Measurements from ENCODE around the gene ADPRS. TPM values are rescaled to one million over a fixed set of nuclear protein-coding genes. Genes with fewer than 3 reads are reported as not detected.

Gene ADPRS
- total RNA-seq, 1 experiment from 2014 or later: 83.0 TPM

DNA sequence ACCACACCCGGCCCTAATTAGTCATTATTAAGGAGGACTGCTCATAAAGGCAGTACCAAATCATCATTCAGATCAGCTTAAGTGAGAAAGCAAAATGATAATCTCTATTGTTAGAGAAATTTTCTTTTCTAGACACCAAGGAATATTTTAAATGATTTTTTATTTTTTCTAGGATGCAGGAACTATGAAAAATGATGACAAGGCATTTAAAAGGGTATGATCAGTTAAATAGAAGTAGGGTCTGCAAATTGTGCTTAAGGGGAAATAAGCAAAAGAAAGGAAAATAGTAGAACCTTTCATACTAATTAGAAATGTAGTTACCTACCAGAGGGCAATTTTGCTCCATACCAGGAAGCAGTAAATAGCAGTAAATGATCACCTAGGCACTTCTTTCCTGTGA, 26.4 kb upstream of the ADPRS start:
- ATAC-seq (no peak), DNase-seq (no peak)
- intact Hi-C loops (cut with micrococcal nuclease): no loop called here
- no peak overlapping the region for H3K4me3 ChIP-seq (ENCODE audit: low read length)
- H3K27ac ChIP-seq (ENCODE audit: low read length): no peak overlapping the region
- no peaks in the 10 kb centered on the region for H3F3A ChIP-seq (ENCODE audit: low read length, unreplicated experiment)
- no peaks in the 10 kb centered on the region for H3K4me1 ChIP-seq (ENCODE audit: insufficient read depth, low read length)
- ChIA-PET CTCF (no interaction called here), POLR2A (ENCODE audit: unreplicated experiment) (no interaction called here)
- H4K20me1 ChIP-seq (ENCODE audit: low read length): no peaks in the 10 kb centered on the region
- no peak overlapping the region for H2AFZ ChIP-seq (ENCODE audit: low read length)
- no peaks in the 10 kb centered on the region for H3K9me3 ChIP-seq (ENCODE audit: low read length)
- H3K79me2 ChIP-seq (ENCODE audit: low read length): no peaks in the 10 kb centered on the region
- no peaks in the 10 kb centered on the region for H3K9me2 ChIP-seq (replicated peaks; ENCODE audit: low read length)
- H3K36me3 ChIP-seq (ENCODE audit: low read depth, low read length): no peaks in the 10 kb centered on the region
- H3K27me3 ChIP-seq (ENCODE audit: low read length): no peaks in the 10 kb centered on the region
- no peak overlapping the region for H3K4me2 ChIP-seq (ENCODE audit: low read length)
- H3K9ac ChIP-seq (ENCODE audit: low read length): no peak overlapping the region
- no TSS peak for BruUV-seq (replicated peaks)
- TF ChIP-seq, protein P1, sequence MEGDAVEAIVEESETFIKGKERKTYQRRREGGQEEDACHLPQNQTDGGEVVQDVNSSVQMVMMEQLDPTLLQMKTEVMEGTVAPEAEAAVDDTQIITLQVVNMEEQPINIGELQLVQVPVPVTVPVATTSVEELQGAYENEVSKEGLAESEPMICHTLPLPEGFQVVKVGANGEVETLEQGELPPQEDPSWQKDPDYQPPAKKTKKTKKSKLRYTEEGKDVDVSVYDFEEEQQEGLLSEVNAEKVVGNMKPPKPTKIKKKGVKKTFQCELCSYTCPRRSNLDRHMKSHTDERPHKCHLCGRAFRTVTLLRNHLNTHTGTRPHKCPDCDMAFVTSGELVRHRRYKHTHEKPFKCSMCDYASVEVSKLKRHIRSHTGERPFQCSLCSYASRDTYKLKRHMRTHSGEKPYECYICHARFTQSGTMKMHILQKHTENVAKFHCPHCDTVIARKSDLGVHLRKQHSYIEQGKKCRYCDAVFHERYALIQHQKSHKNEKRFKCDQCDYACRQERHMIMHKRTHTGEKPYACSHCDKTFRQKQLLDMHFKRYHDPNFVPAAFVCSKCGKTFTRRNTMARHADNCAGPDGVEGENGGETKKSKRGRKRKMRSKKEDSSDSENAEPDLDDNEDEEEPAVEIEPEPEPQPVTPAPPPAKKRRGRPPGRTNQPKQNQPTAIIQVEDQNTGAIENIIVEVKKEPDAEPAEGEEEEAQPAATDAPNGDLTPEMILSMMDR (conservative IDR thresholded peaks at IDR 0.05; ENCODE audit: low read depth, low read length): no peak
- no peak for TF ChIP-seq EZH2 (IDR thresholded peaks at IDR 0.05; ENCODE audit: low read length, unreplicated experiment)
- TF ChIP-seq EZH2phosphoT487 (IDR thresholded peaks at IDR 0.05; ENCODE audit: borderline replicate concordance, low read length): no peak

DNA sequence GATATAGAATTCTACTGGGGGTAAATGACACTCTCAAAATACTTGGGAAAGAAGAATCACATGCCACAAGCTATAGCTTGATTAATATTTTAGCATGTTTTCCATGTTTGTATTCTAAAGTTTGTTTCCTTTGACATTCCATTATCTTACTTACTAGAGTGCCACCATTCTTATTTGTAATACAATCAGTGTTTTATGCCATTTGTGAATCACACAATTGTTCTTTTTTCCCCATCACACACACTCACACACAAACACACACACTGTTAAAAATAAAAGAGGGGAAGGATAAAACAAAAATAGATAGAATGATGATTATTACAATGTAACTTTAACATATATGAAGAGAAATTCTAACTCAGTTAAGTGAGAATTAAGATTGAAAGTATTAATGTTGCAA, 20.8 kb upstream of the ADPRS start:
- Histone ChIP-seq H3K27ac (ENCODE audit: low read length) (no peak overlapping the region), H4K20me1 (ENCODE audit: low read length) (no peaks in the 10 kb centered on the region), H3K36me3 (ENCODE audit: low read depth, low read length) (no peaks in the 10 kb centered on the region), H3K9ac (ENCODE audit: low read length) (no peak overlapping the region), H3K4me3 (ENCODE audit: low read length) (no peak overlapping the region), H3F3A (ENCODE audit: low read length, unreplicated experiment) (no peaks in the 10 kb centered on the region), H3K79me2 (ENCODE audit: low read length) (no peaks in the 10 kb centered on the region), H3K9me3 (ENCODE audit: low read length) (no peaks in the 10 kb centered on the region), H3K4me2 (ENCODE audit: low read length) (no peak overlapping the region), H3K4me1 (ENCODE audit: insufficient read depth, low read length) (no peaks in the 10 kb centered on the region), H3K27me3 (ENCODE audit: low read length) (no peaks in the 10 kb centered on the region), H3K9me2 (replicated peaks; ENCODE audit: low read length) (no peaks in the 10 kb centered on the region), H2AFZ (ENCODE audit: low read length) (no peak overlapping the region)
- intact Hi-C loops (cut with micrococcal nuclease): no loop called here
- ChIA-PET CTCF (no interaction called here), POLR2A (ENCODE audit: unreplicated experiment) (no interaction called here)
- BruUV-seq (replicated peaks): no TSS peak
- TF ChIP-seq, protein P1 (conservative IDR thresholded peaks at IDR 0.05; ENCODE audit: low read depth, low read length): no peak
- TF ChIP-seq EZH2 (IDR thresholded peaks at IDR 0.05; ENCODE audit: low read length, unreplicated experiment): no peak
- no peak for TF ChIP-seq EZH2phosphoT487 (IDR thresholded peaks at IDR 0.05; ENCODE audit: borderline replicate concordance, low read length)
- ATAC-seq: no peak
- no peak for DNase-seq

GRCh38 chr1:36068866-36069265, 19.8 kb upstream of the ADPRS start:
- no peak overlapping the region for H3K4me3 ChIP-seq (ENCODE audit: low read length)
- no peak overlapping the region for H3K9ac ChIP-seq (ENCODE audit: low read length)
- H3K9me3 ChIP-seq (ENCODE audit: low read length): no peaks in the 10 kb centered on the region
- ChIA-PET CTCF (no interaction called here), POLR2A (ENCODE audit: unreplicated experiment) (no interaction called here)
- H2AFZ ChIP-seq (ENCODE audit: low read length): no peak overlapping the region
- H3K79me2 ChIP-seq (ENCODE audit: low read length): no peaks in the 10 kb centered on the region
- no peaks in the 10 kb centered on the region for H3K4me1 ChIP-seq (ENCODE audit: insufficient read depth, low read length)
- no peaks in the 10 kb centered on the region for H3K27me3 ChIP-seq (ENCODE audit: low read length)
- peak; percentile 29 for DNase-seq
- no peak overlapping the region for H3K4me2 ChIP-seq (ENCODE audit: low read length)
- no peak for ATAC-seq
- no peak overlapping the region for H3K27ac ChIP-seq (ENCODE audit: low read length)
- no peaks in the 10 kb centered on the region for H4K20me1 ChIP-seq (ENCODE audit: low read length)
- H3F3A ChIP-seq (ENCODE audit: low read length, unreplicated experiment): no peaks in the 10 kb centered on the region
- BruUV-seq (replicated peaks): no TSS peak
- no peaks in the 10 kb centered on the region for H3K9me2 ChIP-seq (replicated peaks; ENCODE audit: low read length)
- TF ChIP-seq, protein P1 (conservative IDR thresholded peaks at IDR 0.05; ENCODE audit: low read depth, low read length): no peak
- TF ChIP-seq EZH2 (IDR thresholded peaks at IDR 0.05; ENCODE audit: low read length, unreplicated experiment) (no peak), EZH2phosphoT487 (IDR thresholded peaks at IDR 0.05; ENCODE audit: borderline replicate concordance, low read length) (no peak)
- intact Hi-C loops (cut with micrococcal nuclease): no loop called here
- no peaks in the 10 kb centered on the region for H3K36me3 ChIP-seq (ENCODE audit: low read depth, low read length)

All from PC-3 (cell line).